ENCODE results near the gene NDUFA11.
"Not testable (repeated sequence)": the region's sequence is repeated elsewhere in the genome, so short reads cannot be mapped to it uniquely, and the experiment has no call there.

NDUFA11 gene

DNA sequence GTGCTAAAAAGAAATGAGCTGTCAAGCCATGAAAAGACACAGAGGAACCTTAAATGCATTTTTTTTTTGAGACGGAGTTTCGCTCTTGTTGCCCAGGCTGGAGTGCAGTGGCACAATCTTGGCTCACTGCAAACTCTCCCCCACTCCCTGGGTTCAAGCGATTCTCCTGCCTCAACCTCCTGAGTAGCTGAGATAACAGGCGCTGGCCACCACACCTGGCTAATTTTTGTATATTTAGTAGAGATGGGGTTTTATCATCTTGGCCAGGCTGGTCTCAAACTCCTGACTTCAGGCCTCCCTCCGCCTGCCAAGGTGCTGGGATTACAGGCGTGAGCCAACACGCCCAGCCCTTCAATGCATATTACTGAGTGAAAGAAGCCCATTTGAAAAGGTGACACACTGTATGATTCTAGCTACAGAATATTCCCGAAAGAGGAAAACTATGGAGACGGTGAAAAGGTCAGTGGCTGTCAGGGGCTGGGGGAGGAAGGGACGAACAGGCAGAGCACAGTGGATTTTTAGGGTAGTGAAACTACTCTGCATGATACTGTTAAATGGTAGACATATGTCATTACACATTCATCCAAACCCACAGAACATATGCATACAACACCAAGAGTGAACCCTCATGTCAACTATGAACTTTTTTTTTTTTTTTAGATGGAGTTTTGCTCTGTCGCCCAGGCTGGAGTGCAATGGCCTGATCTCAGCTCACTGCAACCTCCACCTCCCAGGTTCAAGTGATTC lies 19.4 kb downstream of the NDUFA11 start:
- DNase-seq, result not testable (repeated sequence)

DNA sequence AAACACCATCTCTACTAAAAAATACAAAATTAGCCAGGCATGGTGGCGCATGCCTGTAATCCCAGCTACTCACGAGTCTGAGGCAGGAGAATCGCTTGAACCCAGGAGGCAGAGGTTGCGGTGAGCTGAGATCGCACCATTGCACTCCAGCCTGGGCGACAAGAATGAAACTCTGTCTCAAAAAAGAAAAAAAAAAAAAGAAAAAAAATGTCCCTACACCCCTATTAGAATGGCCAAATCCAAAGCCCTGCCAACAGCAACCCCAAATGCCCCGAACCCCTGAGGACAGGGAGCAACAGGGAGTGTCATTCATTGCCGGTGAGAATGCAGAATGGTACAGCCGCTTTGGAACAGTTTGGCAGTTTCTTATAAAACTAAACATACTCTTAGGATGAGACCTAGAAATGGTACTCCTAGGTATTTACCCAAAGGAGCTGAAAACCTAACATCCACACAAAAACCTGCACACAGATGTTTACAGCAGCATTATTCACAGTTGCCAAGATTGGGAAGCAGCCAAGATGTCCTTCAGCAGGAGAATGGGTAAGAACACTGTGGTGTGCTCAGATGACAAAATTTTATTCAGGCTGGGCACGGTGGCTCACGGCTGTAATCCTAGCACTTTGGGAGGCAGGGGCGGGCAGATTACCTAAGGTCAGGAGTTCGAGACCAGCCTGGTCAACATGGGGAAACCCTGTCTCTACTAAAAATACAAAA lies 20.3 kb downstream of the NDUFA11 start:
- not testable (repeated sequence) for DNase-seq

DNA sequence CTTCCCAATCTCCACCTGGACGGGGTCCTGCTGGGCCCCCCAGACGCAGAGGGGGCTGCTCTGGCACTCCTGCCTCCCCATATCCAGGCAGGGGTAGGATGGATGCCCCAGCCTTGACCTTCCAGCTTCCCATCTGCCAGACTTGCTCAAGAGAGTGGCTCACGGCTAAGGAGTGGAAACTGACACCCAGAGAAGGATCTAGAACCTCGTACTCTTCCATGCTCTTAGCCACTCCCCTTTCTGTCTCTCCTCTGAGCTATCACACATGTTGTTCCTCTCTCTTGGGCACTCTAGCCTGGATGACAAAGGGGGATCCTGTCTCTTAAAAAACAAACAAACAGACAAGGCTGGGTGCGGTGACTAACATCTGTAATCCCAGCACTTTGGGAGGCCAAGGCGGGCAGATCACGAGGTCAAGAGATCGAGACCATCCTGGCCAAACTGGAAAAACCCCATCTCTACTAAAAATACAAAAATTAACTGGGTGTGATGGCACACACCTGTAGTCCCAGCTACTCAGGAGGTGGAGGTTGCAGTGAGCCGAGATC lies 21.1 kb downstream of the NDUFA11 start:
- DNase-seq, result no peak

- no peak for DNase-seq
Measured at GRCh38 chr19:5881543-5882299, 21.9 kb downstream of the NDUFA11 start.

DNA sequence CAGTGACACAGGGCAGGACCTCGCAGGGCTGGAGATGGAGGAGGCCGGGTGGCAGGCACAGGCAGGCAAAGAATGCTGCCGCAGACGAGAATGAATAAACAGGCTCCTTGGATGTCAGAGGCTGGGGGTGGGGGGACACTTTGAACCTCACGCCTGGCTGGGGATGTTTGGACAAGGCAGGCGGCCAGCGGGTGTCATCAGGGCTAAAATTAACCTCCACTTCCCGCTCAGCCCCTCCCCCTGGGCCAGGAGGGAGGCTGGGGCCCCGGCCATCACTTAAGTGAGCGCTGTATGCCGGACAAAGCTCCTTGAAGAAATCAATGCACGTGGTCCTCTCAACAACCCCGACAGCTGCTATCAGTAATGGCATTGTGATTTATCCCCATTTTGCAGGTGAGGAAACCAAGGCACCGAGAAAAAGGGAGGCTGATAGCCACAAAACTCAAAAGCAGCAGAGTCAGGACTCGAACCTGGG lies 22.9 kb downstream of the NDUFA11 start:
- DNase-seq, result no peak

GRCh38 chr19:5880196-5880595 lies 23.4 kb downstream of the NDUFA11 start:
- DNase-seq, result no peak

DNA sequence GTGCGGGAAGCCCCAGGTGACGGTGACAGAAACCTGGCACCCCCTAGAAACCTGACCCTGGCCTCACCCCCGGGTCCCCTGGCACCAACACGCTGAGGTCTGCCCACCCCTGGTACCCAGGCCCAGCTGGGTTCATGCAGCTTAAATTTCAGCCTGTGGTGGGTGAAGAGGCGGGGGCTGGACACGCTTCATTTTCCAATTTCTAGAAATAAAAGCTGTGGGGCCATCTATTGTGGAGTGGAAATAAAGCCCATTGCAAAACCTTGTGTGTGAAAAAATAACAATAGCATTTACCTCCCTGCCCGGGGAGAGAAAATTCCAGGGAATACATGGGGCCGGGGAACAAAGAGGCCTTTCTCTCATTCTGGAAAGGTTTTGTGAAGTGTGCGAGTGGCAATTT lies 25.7 kb downstream of the NDUFA11 start:
- DNase-seq, result no peak

DNA sequence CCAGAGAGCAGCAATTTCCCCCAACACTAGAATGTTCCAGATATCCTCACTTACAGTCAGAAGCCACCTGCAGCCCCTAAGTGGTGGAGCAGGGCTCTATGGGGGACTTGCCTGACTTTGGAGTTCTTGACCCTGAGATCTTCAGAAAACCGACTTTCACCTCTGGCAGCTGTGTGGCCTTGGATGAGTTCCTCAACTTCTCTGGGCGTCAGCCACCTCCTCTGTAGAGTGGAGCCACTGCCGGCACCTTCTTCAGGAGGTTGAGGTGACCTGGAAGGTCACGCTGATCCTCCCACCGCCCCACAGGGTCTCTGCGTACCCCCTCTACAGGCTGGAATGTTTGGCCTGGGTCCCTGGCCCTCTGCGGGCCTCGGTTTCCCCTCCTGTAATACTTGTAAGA lies 26.2 kb downstream of the NDUFA11 start:
- DNase-seq, result no peak

- not testable (repeated sequence) for DNase-seq
Measured at GRCh38 chr19:5874496-5874895, 29.1 kb downstream of the NDUFA11 start.

GRCh38 chr19:5873617-5874199 lies 29.9 kb downstream of the NDUFA11 start:
- DNase-seq, result no peak

- DNase-seq, result no peak
Measured at GRCh38 chr19:5870986-5871394, 32.6 kb downstream of the NDUFA11 start.

- DNase-seq, result no peak
Measured at GRCh38 chr19:5867201-5868136, 36.1 kb downstream of the NDUFA11 start.

GRCh38 chr19:5865772-5866171 lies 37.8 kb downstream of the NDUFA11 start:
- DNase-seq, result no peak

GRCh38 chr19:5864725-5865486 lies 38.7 kb downstream of the NDUFA11 start:
- DNase-seq, result no peak

- no peak for DNase-seq
Measured at GRCh38 chr19:5864013-5864720, 39.4 kb downstream of the NDUFA11 start.

DNA sequence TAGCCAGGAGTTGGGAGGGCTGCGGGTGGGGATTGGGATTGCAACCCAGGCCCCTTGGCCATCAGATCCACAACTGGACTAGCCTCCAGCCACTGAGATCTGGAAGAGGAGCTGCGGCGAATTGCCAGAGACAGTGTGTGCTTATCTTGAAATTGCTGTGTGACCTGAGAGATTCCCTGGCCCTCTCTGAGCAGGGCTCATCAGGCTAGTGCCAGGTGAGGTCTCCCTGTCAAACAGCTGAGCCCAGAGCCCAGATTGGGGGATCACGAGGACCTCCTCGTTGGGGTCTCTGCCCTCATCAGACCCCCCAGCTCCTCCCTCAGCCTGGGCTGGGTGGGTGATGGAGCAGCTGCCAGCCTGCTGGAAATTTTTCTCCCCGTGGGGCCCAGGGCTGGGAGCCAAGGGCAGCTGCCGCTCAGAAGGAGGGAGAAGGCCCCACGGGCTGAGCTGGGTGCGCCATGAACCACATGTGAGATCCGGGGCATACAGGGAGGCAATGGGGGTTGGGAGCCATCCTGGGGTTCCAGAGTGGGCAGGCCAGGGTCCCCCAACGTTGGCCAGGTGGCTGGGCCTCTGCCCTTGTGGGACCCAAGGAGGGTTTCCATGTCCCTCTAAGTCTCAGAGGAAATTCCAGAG lies 40.4 kb downstream of the NDUFA11 start:
- DNase-seq, result no peak

DNA sequence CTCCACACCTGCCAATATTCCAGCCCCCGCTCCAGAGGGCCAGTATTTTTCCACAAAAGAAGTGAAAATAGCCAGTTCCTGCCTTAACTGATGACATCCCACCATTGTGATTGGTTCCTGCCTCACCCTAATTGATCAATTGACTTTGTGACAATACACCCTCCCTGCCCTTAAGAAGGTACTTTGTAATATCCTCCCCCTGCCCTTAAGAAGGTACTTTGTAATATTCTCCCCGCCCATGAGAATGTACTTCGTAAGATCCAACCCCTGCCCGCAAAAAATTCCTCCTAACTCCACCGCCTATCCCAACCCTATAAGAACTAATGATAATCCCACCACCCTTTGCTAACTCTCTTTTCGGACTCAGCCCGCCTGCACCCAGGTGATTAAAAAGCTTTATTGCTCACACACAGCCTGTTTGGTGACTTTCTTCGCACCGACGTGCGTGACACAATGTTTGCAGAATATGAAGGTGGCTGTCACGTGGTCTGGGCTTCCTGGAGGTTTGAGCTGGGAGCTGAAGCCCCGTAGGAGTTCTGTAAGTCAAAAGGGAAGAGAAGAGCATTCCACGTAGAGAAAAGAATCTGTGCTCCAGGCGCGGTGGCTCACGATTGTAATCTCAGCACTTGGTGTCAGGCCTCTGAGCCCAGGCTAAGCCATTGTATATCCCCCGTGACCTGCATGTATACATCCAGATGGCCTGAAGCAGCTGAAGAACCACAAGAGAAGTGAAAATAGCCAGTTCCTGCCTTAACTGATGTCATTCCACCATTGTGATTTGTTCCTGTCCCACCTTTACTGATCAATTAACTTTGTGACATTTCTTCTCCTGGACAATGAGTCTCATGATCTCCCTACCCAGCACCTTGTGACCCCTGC lies 46.1 kb downstream of the NDUFA11 start:
- no peak for DNase-seq

- DNase-seq, result not testable (repeated sequence)
Measured at GRCh38 chr19:5855151-5855550, 48.4 kb downstream of the NDUFA11 start.

- not testable (repeated sequence) for DNase-seq
Measured at GRCh38 chr19:5854121-5854520, 49.5 kb downstream of the NDUFA11 start.
